Activated T-cell treated with anti-CD3 and anti-CD28 coated beads, Interleukin-2, amount 50 U/mL, for 1 hour (primary cell): ENCODE data around the gene RASSF10.
"Not testable (repeated sequence)": the region's sequence is repeated elsewhere in the genome, so short reads cannot be mapped to it uniquely, and the experiment has no call there.

Source experiments
- DNase-seq: peaks from one replicate; pipeline ENCODE4 v3.0.0-alpha.2; 2020

RASSF10 gene

DNA sequence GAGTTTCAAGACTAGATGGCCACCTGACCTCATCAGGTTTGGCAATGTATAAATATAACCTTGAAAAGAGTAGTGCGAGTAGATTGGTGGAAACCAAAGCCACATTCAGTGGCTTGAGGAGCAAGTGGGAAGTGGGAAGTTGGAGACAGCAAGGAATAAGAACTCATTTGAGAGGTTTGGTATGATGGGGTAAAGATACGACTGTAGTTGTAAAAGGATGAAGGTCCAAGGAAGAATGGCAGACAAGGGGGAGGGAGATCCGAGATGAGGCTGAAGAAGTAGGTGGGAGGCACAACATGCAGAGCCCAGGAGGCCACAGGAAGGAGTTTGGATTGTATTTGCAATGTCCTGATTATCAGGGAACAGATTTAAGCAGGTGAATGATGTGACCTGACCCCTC, 20.8 kb downstream of the RASSF10 start:
- no peak for DNase-seq

DNA sequence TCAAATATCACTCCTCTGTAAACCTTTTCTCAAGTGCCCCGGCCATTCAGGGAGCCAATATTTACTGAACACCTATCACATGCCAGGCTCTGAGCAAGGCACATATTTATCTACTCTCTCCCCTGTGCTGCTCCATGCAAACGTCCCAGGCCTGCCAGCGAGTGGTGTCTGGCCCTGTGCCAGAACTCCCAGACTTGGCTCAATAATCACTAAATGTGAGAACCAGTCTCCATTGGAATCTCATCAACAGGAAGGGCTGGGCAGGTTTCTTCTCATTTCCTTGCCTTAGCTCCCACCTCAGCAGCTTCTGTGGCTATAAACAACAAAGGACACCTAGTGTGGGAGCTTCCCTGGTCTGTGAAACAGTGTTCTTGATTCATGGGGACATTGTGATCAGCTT, 21.7 kb downstream of the RASSF10 start:
- no peak for DNase-seq

DNA sequence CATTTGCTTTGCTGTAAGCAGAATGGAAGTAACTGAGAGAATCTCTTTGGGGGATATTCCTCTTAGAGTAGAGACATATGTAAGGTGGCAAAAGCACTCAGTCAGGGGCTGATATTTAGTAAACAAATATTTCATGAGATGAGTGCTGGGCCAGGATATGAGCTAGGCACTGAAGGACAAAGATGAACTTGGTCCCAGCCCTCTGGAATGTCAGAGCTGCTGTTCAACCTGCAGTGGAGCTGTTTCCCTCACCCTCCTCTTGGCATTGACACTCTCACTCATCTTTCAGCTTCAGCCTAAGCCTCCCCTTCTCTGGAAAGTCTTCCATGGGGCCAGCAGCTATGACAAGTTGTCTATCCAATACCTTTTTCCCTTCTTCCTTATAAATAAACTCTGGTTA, 22.2 kb downstream of the RASSF10 start:
- no peak for DNase-seq

GRCh38 chr11:13033760-13034533, 24.8 kb downstream of the RASSF10 start:
- no peak for DNase-seq

GRCh38 chr11:13035711-13036110, 26.6 kb downstream of the RASSF10 start:
- DNase-seq = no peak

- no peak for DNase-seq
Observed at GRCh38 chr11:13036235-13036634, 27.1 kb downstream of the RASSF10 start.

GRCh38 chr11:13038366-13038765, 29.2 kb downstream of the RASSF10 start:
- no peak for DNase-seq

- DNase-seq = no peak
Observed at GRCh38 chr11:13039126-13039525, 30.0 kb downstream of the RASSF10 start.

DNA sequence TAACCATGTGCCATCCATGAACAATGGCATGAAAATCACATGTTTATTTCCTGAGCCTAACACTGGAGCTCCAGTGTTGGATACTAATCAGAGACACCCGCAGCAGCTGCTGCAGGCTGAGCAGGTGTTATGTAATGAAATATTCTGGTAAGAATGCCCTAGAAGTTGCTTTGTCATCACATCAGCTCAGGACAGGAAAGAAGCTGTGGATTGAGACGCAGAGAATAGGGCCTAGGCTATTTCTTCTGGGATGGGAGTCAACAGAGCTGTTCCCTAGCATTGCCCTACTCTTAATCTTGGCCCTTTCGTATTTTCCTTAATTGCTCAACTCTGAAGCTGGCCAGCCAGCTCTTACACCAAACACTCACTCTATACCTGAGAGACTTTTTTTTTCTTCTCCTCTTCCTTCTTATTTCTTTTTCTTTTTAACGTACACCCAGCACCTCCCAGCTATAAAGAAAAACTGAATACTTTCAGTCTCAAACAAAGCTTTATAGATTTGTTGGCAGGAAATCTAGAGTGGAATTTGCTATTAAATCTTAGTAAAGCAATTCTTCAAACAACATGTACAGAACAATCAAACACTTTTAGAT, 31.9 kb downstream of the RASSF10 start:
- DNase-seq = no peak

DNA sequence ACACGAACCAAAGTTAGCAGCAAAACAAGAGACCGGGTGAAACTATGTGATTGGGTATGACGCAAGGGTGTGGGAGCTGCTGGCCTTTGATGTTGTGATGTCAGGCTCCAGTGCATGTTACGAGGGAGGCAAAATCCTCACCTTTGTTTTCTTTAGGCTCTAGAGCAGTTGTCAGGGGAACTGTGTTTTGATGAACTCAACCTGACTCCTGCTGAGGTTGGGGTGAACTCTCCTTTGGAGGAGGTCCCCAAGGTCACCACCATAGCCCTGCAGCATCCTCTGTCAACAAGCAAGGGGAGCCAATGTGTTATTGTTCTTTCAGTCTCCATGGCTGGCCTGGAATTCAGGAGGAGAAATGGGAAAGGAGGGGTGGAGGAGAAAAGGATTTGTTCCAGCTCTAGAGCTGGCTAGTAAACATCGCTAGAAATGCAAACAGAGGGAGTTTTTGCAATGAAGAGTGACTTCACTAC, 33.8 kb downstream of the RASSF10 start:
- no peak for DNase-seq

DNA sequence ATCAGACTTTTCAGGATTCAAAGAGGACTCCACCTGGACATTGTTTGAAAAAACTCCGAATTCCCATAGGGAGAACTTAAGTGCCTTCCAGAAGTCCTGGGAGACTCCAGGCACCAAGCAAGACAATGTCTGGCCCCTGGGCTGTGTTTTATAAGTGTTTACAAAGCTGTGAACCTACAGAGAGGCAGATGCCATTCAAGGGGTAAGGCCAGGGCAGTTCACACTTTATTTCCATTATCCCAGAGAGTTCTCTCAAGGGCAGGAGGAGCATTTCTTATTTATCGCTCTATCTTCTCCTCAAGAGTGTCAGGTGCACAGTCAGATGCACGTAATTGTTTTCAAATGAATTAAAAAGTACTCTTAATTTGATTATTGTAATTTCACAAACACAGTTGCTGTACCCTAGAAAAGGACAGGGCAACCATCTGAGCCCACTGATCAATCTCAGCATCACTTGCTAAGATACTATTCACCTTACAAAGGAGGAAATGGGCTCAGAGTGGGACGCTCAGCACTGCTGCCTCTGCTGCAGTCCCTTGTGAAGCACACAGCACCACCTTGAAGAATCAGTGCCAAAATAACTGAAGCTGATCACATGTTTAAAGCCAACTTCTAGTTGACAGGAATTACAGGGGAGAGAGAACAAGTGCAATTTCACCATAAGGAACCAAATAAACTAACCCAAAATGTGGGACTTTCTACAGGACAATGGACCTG, 35.0 kb downstream of the RASSF10 start:
- DNase-seq = no peak

DNA sequence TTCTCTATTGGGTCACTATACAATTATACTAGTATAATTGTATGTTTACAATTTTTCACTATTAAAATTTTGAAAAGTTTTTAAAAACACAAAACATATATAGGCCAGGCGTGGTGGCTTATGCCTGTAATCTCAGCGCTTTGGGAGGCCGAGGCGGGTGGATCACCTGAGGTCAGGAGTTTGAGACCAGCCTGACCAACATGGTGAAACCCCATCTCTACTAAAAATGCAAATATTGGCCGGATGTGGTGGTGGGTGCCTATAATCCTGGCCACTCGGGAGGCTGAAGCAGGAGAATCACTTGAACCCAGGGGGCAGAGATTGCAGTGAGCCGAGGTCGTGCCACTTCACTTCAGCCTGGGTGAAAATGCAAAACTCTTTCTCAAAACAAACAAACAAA, 36.0 kb downstream of the RASSF10 start:
- not testable (repeated sequence) for DNase-seq

DNA sequence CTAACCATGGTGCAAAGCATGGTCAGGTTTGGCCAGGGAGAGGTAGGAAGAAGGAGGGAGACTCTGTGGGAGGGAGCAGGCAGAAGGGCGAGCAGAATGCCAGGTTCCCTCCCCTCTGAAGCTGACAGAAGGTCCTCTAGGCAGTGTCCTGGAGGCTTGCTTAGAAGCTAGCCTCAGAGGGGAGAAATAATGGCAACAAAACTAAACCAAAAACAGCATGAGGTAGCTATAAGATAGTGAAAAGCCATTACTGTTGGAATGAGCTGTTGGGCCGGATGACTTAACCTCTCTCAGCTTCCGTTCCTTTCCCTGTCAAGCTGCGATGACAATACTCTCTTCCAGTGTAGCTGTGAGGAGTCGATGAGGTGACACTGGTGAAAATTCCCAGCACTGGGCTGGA, 36.6 kb downstream of the RASSF10 start:
- DNase-seq = no peak

DNA sequence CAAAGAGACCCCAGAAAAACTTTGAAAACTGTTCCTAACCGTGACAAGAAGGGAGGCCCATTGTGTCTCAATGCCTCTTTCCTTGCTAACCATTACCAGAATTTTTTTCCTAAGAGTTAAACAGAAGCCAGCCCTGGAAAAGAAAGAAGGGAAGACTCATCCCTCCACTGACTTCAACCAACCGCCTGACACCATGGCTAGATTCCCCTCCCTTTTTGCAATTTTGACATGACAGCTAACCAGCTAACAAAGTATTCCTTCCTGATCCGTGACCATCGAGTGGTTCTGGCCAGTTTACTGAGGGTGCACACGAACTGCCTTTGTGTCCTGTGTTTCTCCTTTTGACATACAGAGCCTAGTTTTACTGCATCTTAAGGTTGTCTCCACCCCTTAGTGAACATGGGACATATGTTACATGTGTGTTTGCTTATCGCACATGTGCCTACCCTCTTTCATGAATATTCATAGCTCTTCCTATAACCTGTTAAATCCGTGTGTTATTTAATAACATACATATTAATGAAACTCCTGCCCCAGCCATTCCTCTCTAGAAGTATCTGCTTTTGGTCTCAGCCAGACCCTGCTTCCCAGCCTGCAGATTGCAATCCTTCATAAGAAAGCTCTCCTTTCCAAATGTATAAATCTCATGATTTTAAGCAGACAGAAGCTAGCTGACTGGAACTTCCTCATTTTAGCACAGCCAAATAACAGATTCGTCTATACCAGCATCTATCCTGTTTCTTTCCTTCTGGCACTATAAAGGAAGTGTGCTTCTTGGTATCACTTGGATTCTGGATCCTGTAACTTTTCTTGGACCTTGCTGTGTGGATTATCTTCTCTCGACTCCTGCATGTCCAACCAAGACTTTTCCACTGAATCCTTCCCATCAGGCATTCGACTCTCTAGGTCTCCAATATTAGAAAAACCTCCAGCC, 37.8 kb downstream of the RASSF10 start:
- no peak for DNase-seq

DNA sequence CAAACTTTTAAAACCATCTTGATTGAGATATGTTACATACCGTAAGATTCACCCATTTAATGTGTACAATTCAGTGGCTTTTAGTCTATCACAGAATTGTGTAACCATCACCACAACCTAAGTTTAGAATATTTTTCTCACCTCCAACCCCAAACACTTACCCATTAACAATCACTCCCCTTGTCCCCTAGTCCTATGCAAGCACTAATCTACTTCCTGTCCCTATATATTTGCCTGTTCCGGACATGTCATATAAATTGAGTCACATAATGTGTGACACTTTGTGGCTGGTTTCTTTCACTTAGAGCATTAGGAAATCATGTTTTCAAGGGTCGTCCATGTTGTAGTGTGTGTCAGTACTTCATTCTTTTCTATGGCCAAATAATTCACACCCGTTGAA, 38.8 kb downstream of the RASSF10 start:
- no peak for DNase-seq

DNA sequence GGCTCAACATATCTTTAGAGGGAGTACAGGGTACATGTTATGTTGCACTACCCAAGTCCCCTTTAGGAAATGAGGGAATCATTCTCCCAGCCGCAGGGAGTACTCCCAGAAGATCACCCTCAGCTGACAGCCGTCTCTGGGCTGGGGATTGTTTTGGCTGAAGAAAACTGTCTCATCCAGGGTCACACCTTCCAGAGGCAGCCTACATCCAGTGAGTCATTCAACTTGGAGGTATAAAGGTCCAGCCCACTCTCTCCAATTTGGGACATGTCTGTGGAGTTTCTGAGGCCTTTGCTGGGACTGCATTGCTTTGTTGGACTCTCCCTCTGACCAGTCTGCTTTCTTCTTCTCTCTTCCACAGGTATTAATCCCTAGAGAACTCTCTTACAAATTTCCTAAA, 42.1 kb downstream of the RASSF10 start:
- no peak for DNase-seq

- no peak for DNase-seq
Observed at GRCh38 chr11:13052130-13052571, 43.0 kb downstream of the RASSF10 start.

DNA sequence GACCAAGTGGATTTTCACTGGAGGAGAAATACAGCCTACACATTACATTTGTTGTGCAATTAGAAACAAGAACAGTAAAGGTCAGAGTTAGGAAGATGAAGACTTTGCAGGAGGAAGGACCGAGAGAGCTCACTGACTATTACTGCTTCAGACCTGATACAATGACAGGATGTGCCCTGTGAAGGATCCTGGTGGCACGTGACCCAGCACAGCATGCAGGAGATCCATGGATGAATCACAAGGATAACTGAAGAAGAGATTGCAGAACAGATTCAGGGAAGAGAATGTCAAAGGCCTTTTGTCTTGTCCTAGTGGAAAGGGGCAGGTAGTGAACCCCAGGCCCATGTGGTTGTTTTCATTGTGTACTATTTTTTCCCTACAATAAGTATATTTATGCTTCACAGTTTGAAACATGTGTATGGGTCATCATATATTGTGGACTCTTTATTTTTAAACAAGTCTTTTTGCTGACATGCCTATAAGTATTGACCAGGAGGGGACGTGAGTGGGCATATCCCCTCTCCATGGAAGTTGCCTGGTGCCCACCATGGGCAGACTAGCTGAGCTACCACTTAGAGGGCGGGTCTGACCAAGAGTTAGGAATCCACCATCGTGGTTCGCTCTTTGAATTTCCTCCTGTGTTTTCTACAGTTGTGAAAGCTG, 44.3 kb downstream of the RASSF10 start:
- DNase-seq = no peak

DNA sequence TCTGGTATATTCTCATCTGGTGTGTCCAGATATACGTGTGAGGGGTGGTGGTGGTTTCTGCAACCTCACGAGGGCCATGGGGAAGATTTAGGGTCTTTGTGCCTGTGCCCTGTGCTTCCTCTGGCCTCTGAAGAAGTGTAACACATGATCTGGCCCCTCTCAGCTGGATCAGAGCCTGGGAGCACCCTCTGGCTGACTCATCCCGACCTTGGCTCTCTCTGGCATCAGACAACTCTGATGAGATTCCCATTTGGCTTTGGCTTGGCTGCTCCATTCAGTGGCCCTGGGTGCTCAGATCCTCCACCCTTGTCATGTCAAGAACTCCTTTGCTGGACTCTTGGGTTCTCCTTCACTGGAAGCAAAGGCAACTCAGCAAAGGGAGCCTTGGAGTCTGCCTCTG, 45.2 kb downstream of the RASSF10 start:
- no peak for DNase-seq

DNA sequence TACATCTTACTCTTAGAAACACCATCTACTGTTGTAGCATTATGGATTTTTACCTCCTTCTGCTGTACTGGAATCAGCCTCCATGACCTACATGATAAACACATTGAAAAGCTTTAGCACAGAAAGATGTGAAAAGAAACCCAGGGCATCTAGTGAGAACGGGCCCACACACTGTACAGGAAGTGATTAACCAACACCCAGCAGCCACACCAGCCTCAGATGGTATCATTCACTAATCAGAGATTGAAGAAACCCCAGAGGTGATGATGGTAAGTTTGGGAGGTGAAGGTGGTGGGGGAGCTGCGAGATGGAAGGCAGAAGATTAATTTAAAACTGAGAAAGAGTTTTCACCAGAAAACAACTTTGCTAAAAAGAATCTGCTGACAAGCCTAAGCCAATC, 46.1 kb downstream of the RASSF10 start:
- DNase-seq = no peak

DNA sequence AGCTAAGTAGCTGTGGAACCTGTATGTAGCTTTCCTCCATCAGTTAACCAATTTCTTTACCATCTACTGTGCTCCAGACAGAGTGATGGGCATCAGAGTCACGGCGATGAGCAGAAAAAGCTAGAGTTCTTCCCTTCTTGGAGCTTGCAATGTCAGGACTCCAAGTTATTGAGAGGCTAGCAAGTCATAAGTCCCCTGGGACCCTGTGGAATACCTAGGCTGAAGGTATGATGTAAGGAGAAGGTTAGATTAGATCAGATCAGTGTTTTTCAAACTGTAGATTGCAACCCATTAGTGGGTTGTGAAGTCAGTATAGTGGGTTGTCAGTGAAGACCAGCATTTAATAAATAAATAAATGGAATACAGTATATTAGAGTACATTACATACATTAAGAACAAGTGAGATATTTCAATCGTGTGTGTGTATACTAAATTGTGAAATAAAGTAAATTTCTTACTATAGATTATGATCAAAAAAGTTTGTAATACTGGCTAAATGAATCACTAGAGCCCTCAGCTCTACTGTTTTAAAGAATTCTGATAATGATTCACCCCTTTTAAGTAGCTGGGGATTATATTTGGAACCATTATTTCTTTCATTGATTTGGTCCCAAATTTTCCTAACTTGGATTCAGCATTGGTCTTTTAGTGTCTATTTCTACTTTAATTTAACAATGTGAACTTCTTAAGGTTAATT, 52.3 kb downstream of the RASSF10 start:
- DNase-seq = no peak
